ENCODE results near the gene CNTN5.

- no peak for TF ChIP-seq TCF7L2 (IDR thresholded peaks at IDR 0.05; ENCODE audit: borderline replicate concordance, low read depth, low read length)
- TF ChIP-seq CTCF (tag by site-specific recombination; IDR thresholded peaks at IDR 0.05) = no peak
- TF ChIP-seq HOXC10 (CRISPR knock-in tag; IDR thresholded peaks at IDR 0.05) = no peak
- no peak for TF ChIP-seq ZNF184 (tag by site-specific recombination; IDR thresholded peaks at IDR 0.05)
- no peak for TF ChIP-seq PBX3 (CRISPR knock-in tag; IDR thresholded peaks at IDR 0.05)
- no peak for TF ChIP-seq ZNF335 (tag by site-specific recombination; conservative IDR thresholded peaks at IDR 0.05)
- TF ChIP-seq ZNF707 (tag by site-specific recombination; IDR thresholded peaks at IDR 0.05) = no peak
- TF ChIP-seq ZSCAN30 (tag by site-specific recombination; IDR thresholded peaks at IDR 0.05) = no peak
- no peak for TF ChIP-seq SP2 (tag by site-specific recombination; IDR thresholded peaks at IDR 0.05)
- TF ChIP-seq ZNF701 (tag by site-specific recombination; IDR thresholded peaks at IDR 0.05) = no peak
- TF ChIP-seq OSR2 (tag by site-specific recombination; IDR thresholded peaks at IDR 0.05) = no peak
- no peak for TF ChIP-seq ZNF747 (tag by site-specific recombination; IDR thresholded peaks at IDR 0.05)
- no peak for TF ChIP-seq ZNF510 (tag by site-specific recombination; IDR thresholded peaks at IDR 0.05; ENCODE audit: insufficient replicate concordance)
- no peak for TF ChIP-seq ZEB2 (tag by site-specific recombination; IDR thresholded peaks at IDR 0.05)
Measured at GRCh38 chr11:100174881-100175280, 1154.1 kb downstream of the CNTN5 start.

Measured in HEK293 (cell line).